K562 (cell line): ENCODE data around the gene ABHD16A. TPM values are rescaled to one million over a fixed set of nuclear protein-coding genes. Genes with fewer than 3 reads are reported as not detected.

Experiments
- KLF13 ChIP-seq: fragments of 450-650 bp; IDR thresholded peaks from 2 replicates; pipeline ENCODE4 v1.6.1; 2016; ENCODE audit warnings: missing genetic modification characterization, low read depth, mild to moderate bottlenecking, missing compliant biosample characterization, moderate library complexity, borderline replicate concordance
- MECOM ChIP-seq: fragments of 250-450 bp; sonication (Bioruptor Pico); IDR thresholded peaks from 2 replicates; pipeline ENCODE4 v1.8.0; 2022; ENCODE audit warnings: inconsistent platforms
- MYNN ChIP-seq, 2 experiments: sonication (generic); formaldehyde crosslinking in 1 of 2; IDR thresholded peaks; 2 replicates each; pipeline versions ENCODE4 v1.5.0 to v1.6.1; 2016 to 2020; ENCODE audit warnings: antibody characterized with exemption in 1 of 2, missing genetic modification reagents in 1 of 2
- NR2C2 ChIP-seq, 2 experiments: fragments of 200-800 bp in 1 of 2; sonication (Bioruptor generic) in 1 of 2; sonication (generic) in 1 of 2; formaldehyde crosslinking in 1 of 2; IDR thresholded peaks; 2 replicates each; pipeline versions ENCODE4 v1.6.1 to v1.8.0; 2016 to 2022; ENCODE audit warnings: mild to moderate bottlenecking in 1 of 2, missing compliant biosample characterization in 1 of 2, missing genetic modification characterization in 1 of 2, missing genetic modification reagents in 1 of 2
- NR2F6 ChIP-seq: fragments of 450-650 bp; formaldehyde crosslinking; IDR thresholded peaks from 2 replicates; pipeline ENCODE4 v1.4.0; 2020; ENCODE audit warnings: mild to moderate bottlenecking
- POLR2G ChIP-seq: fragments of 200-400 bp; formaldehyde crosslinking; IDR thresholded peaks from 2 replicates; pipeline ENCODE4 v1.6.1; 2017; ENCODE audit warnings: low read depth, mild to moderate bottlenecking, antibody characterized with exemption, low read length, moderate library complexity
- RBM39 ChIP-seq: fragments of 200-400 bp; formaldehyde crosslinking; optimal IDR thresholded peaks from 2 replicates; pipeline ENCODE3; 2018; ENCODE audit warnings: low read depth, low read length
- ZBTB7A ChIP-seq: IDR thresholded peaks from 2 replicates; pipeline ENCODE4 v1.6.1; 2011; ENCODE audit warnings: low read depth, mild to moderate bottlenecking, low read length, moderate library complexity, borderline replicate concordance; ENCODE audit not compliant: control insufficient read depth
- ZBTB9 ChIP-seq: fragments of 450-650 bp; formaldehyde crosslinking; IDR thresholded peaks from 2 replicates; pipeline ENCODE4 v1.4.0; 2020; ENCODE audit warnings: mild to moderate bottlenecking, moderate library complexity
- ZNF584 ChIP-seq: fragments of 200-800 bp; sonication (Bioruptor generic); IDR thresholded peaks from 2 replicates; pipeline ENCODE4 v1.6.1; 2016; ENCODE audit warnings: low read depth, mild to moderate bottlenecking, missing genetic modification characterization, missing compliant biosample characterization
- polyA plus RNA-seq, 8 experiments: library from polyadenylated mRNA; depleted of rRNA in 4 of 8; stranded (reverse) in 5 of 8; unstranded in 3 of 8; fragments of >200 nt; fragmentation: Nextera tagmentation in 2 of 8; fragmentation: Illumina TruSeq in 1 of 8; extraction: Ambion mirVana in 2 of 8; extraction: Trizol in 1 of 8; gene quantifications; 2 replicates each; pipeline versions ENCODE4 v1.2.1 to v1.2.3, GENCODE V29; 2011 to 2014; ENCODE audit warnings: inconsistent platforms in 1 of 8, missing spikeins in 1 of 8
- total RNA-seq, 7 experiments: library from RNA; depleted of rRNA in 6 of 7; stranded (reverse); fragments of >200 nt in 6 of 7; fragmentation: Illumina TruSeq in 2 of 7; extraction: Trizol in 2 of 7; gene quantifications; 2 replicates each; pipeline versions ENCODE4 v1.2.1 to v1.2.3, GENCODE V29; 2011 to 2021; ENCODE audit warnings: low replicate concordance in 1 of 7
- TF ChIP-seq, protein P1 (sequence below), 3 experiments: IDR thresholded peaks in 2 of 3; conservative IDR thresholded peaks in 1 of 3; 2 replicates each; pipeline ENCODE4 v1.5.1; 2011 to 2012; ENCODE audit warnings: low read length in 3 of 3, mild to moderate bottlenecking in 3 of 3, control low read depth in 2 of 3, improper control_type of control experiment in 1 of 3, inconsistent platforms in 1 of 3, low read depth in 1 of 3, mixed read lengths in 1 of 3, moderate library complexity in 1 of 3; ENCODE audit not compliant: insufficient read depth in 2 of 3
- TF ChIP-seq, protein P2 (sequence below), 2 experiments: fragments of 450-650 bp; formaldehyde crosslinking in 1 of 2; IDR thresholded peaks; 2 replicates each; pipeline versions ENCODE4 v1.4.0 to v1.6.1; 2014 to 2020; ENCODE audit warnings: mild to moderate bottlenecking in 2 of 2, borderline replicate concordance in 1 of 2, low read depth in 1 of 2

Gene ABHD16A
- total and polyA plus RNA-seq, 9 of the 15 experiments (the other 6 are each of a cell fraction or from before 2014, with no cell fraction given), result 25.8 to 120 (median 81.6) TPM

DNA sequence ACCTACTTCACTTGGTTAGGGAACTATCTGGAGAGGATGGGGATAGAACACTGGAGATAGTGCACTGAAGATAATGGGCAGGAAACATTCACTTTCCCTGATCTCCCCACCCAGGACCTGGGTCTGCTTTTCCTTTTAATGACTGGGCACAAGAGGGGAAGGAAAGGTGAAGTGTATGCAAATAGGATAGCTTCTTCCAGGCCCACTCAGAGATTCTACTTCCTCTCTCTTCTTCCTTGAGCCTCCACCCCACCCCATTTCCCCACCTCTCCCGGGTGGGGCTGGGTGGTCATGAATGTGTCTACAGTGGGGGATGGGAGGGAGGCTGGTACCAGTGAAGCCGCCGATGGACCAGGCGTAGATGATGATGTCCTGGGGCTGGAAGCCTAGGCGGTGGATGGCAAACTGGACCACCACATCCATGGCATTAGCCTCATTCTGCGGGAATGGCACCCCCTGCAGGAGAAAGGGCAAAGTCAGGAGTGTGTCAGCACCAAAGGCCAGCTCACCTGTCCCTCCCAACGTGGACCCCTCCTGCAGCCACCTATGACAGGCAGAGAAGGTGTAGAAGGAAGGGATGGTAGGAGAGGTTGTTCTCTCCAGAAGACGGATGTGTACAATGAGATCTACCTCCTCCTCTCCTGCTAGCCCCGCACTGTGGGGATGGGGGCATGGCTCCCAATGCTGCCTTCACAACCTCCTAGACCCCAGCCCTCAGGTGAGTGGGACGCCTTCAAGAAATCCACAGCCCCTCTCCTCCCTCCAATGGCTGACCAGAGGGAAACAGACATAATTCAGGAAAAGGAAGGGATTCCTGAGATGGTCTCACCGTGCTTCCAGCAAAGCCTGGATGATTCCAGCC is 13.6 kb downstream of the ABHD16A start (continued):
- TF ChIP-seq, protein P1, sequence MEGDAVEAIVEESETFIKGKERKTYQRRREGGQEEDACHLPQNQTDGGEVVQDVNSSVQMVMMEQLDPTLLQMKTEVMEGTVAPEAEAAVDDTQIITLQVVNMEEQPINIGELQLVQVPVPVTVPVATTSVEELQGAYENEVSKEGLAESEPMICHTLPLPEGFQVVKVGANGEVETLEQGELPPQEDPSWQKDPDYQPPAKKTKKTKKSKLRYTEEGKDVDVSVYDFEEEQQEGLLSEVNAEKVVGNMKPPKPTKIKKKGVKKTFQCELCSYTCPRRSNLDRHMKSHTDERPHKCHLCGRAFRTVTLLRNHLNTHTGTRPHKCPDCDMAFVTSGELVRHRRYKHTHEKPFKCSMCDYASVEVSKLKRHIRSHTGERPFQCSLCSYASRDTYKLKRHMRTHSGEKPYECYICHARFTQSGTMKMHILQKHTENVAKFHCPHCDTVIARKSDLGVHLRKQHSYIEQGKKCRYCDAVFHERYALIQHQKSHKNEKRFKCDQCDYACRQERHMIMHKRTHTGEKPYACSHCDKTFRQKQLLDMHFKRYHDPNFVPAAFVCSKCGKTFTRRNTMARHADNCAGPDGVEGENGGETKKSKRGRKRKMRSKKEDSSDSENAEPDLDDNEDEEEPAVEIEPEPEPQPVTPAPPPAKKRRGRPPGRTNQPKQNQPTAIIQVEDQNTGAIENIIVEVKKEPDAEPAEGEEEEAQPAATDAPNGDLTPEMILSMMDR (IDR thresholded peaks at IDR 0.05 in 2 of 3, conservative IDR thresholded peaks at IDR 0.05 in 1 of 3; ENCODE audit: insufficient read depth in 2 of 3, low read depth in 1 of 3, low read length in 3 of 3), result peak; percentile 63 to 96 (median 68)
- TF ChIP-seq KLF13 (tag), result peak; percentile 13; the same call in 1 of the 2 replicates
- peak; percentile 47 for TF ChIP-seq RBM39
- TF ChIP-seq ZBTB9 (CRISPR knock-in tag), result 0 out of 2 replicates have a peak, but pooled peaks have one; percentile 11
- TF ChIP-seq ZNF584 (CRISPR knock-in tag), result no peak
- TF ChIP-seq POLR2G, result peak; percentile 46; the same call in 1 of the 2 replicates
- TF ChIP-seq NR2C2 (CRISPR knock-in tag; IDR thresholded peaks at IDR 0.05), result peak; percentile 57; the same call in 1 of the 2 replicates
- TF ChIP-seq NR2C2 (tag; IDR thresholded peaks at IDR 0.05), result no peak
- TF ChIP-seq NR2F6 (CRISPR knock-in tag), result no peak
- TF ChIP-seq MECOM (CRISPR knock-in tag), result 0 out of 2 replicates have a peak, but pooled peaks have one; percentile 47
- peak; percentile 44 for TF ChIP-seq ZBTB7A
- TF ChIP-seq, protein P2, sequence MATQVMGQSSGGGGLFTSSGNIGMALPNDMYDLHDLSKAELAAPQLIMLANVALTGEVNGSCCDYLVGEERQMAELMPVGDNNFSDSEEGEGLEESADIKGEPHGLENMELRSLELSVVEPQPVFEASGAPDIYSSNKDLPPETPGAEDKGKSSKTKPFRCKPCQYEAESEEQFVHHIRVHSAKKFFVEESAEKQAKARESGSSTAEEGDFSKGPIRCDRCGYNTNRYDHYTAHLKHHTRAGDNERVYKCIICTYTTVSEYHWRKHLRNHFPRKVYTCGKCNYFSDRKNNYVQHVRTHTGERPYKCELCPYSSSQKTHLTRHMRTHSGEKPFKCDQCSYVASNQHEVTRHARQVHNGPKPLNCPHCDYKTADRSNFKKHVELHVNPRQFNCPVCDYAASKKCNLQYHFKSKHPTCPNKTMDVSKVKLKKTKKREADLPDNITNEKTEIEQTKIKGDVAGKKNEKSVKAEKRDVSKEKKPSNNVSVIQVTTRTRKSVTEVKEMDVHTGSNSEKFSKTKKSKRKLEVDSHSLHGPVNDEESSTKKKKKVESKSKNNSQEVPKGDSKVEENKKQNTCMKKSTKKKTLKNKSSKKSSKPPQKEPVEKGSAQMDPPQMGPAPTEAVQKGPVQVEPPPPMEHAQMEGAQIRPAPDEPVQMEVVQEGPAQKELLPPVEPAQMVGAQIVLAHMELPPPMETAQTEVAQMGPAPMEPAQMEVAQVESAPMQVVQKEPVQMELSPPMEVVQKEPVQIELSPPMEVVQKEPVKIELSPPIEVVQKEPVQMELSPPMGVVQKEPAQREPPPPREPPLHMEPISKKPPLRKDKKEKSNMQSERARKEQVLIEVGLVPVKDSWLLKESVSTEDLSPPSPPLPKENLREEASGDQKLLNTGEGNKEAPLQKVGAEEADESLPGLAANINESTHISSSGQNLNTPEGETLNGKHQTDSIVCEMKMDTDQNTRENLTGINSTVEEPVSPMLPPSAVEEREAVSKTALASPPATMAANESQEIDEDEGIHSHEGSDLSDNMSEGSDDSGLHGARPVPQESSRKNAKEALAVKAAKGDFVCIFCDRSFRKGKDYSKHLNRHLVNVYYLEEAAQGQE (IDR thresholded peaks at IDR 0.05; ENCODE audit: borderline replicate concordance), result 0 out of 2 replicates have a peak, but pooled peaks have one; percentile 26
- TF ChIP-seq, protein P2 (CRISPR knock-in tag; IDR thresholded peaks at IDR 0.05; ENCODE audit: low read depth), result no peak; the same call in 1 of the 2 replicates
- 0 out of 2 replicates have a peak, but pooled peaks have one; percentile 27 for TF ChIP-seq MYNN (IDR thresholded peaks at IDR 0.05)
- TF ChIP-seq MYNN (CRISPR knock-in tag; IDR thresholded peaks at IDR 0.05), result no peak
